Caco-2 (cell line): ENCODE results near the gene SPATS2L. TPM values are rescaled to one million over a fixed set of nuclear protein-coding genes. Genes with fewer than 3 reads are reported as not detected.

Experiments
- BruUV-seq: library from RNA; stranded (reverse); fragments of 400-500 nt; replicated peaks from 2 replicates; lab custom pipeline; 2021; lab: Mats Ljungman, UMichigan
- CTCF ChIA-PET: fragments of 300-600 bp; sonication (Branson Sonifier 250); formaldehyde crosslinking; loops from one replicate; lab custom pipeline; 2022; ENCODE audit warnings: antibody characterized with exemption; lab: Charles Lee
- POLR2A ChIA-PET: fragments of 300-600 bp; sonication (Branson Sonifier 250); formaldehyde crosslinking; loops from one replicate; lab custom pipeline; 2022; ENCODE audit warnings: antibody characterized with exemption; lab: Charles Lee
- DNase-seq, 2 experiments: peaks; one replicate each; pipeline versions ENCODE4 v3.0.0 to v3.0.0-alpha.2; 2020 to 2022
- H3K27me3 ChIP-seq: replicated peaks from 2 replicates; pipeline ENCODE4 v1.6.0; 2011; ENCODE audit warnings: low read length; ENCODE audit not compliant: control insufficient read depth, insufficient read depth
- H3K36me3 ChIP-seq: 2 replicates; pipeline ENCODE4 v1.5.1; 2011; ENCODE audit warnings: low read length; ENCODE audit not compliant: control insufficient read depth, insufficient read depth
- H3K4me1 ChIP-seq: fragments of 250-450 bp; sonication (Bioruptor Pico); 2 replicates; pipeline ENCODE4 v1.5.1; 2020; ENCODE audit warnings: mild to moderate bottlenecking
- H3K4me3 ChIP-seq: 2 replicates; pipeline ENCODE4 v1.5.1; 2011; ENCODE audit warnings: low read depth, mild to moderate bottlenecking, control low read depth, low read length
- H3K9me3 ChIP-seq: fragments of 250-450 bp; sonication (Bioruptor Pico); 2 replicates; pipeline ENCODE4 v1.5.1; 2020; ENCODE audit warnings: mild to moderate bottlenecking, moderate library complexity
- H3K27ac Mint-ChIP-seq: one replicate; pipeline ENCODE4 v1.8.0; 2022; ENCODE audit warnings: mixed read lengths; ENCODE audit not compliant: unreplicated experiment
- H3K27me3 Mint-ChIP-seq: one replicate; pipeline ENCODE4 v1.8.0; 2022; ENCODE audit warnings: mixed read lengths; ENCODE audit not compliant: insufficient read depth, unreplicated experiment
- H3K36me3 Mint-ChIP-seq: one replicate; pipeline ENCODE4 v1.8.0; 2022; ENCODE audit warnings: mild to moderate bottlenecking, mixed read lengths; ENCODE audit not compliant: insufficient read depth, unreplicated experiment
- H3K4me1 Mint-ChIP-seq: one replicate; pipeline ENCODE4 v1.8.0; 2022; ENCODE audit warnings: low read depth, mixed read lengths; ENCODE audit not compliant: unreplicated experiment
- H3K4me3 Mint-ChIP-seq: one replicate; pipeline ENCODE4 v1.8.0; 2022; ENCODE audit warnings: mild to moderate bottlenecking, moderate library complexity, mixed read lengths; ENCODE audit not compliant: unreplicated experiment
- H3K9me3 Mint-ChIP-seq: one replicate; pipeline ENCODE4 v1.8.0; 2022; ENCODE audit warnings: mixed read lengths; ENCODE audit not compliant: unreplicated experiment
- intact Hi-C: fragments of 100-400 bp; cut with micrococcal nuclease; formaldehyde crosslinking; loops from one replicate; pipeline ENCODE4 v1.10.0; 2022; ENCODE audit not compliant: unreplicated experiment
- total RNA-seq: library from RNA; stranded (reverse); gene quantifications from 2 replicates; pipeline ENCODE4 v1.2.3, GENCODE V29; 2022
- TF ChIP-seq, protein P1 (sequence below), 2 experiments: fragments of 200-600 bp in 1 of 2; IDR thresholded peaks; 1 replicate in 1 of 2; 2 replicates in 1 of 2; pipeline versions ENCODE4 v1.5.1 to v1.8.0; 2011 to 2022; ENCODE audit warnings: antibody characterized with exemption in 1 of 2, control low read depth in 1 of 2, inconsistent platforms in 1 of 2, low read depth in 1 of 2, low read length in 1 of 2, mild to moderate bottlenecking in 1 of 2, moderate library complexity in 1 of 2; ENCODE audit not compliant: insufficient read depth in 1 of 2, severe bottlenecking in 1 of 2, unreplicated experiment in 1 of 2

The SPATS2L gene
- total RNA-seq, 1 experiment from 2014 or later, result 196 TPM

DNA sequence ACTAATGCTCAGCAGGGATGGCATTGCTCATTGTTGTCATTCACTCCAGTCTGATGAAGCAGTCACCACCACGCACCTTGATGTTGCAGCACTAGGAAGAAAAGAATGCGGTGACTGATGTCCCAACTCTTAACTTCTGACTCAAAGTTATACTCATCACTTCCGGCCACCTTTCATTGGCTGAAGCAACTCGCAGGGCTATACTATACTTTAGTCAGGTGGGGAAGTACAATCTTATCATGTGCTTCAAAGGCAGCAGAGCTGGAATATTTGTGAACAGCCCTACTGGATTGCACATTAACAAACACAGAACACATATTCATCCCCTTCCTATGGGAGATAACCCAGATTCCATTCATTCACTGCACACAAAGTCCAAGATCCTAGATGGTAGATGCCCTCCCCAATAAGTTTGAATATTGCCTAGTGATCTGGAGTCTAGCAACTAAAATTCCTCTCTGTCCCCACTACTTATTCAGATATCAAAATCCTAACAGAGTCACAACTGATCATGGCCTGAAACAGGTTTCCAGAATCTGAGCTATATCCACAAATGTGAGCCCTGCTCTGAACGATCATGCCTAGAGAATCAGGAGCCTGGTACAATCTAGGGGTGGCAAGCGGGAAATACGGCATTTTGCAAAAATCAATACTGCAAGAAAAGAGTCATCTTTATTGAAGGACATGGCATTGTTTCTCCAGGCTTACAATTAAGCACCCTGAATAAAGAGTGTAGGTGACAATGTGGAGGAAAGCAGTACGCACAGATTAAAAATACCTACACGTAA, 3.4 kb upstream of the SPATS2L start:
- DNase-seq, result peak; percentile 89 to 94
- Mint-ChIP-seq H3K4me3 (peak overlapping the region; percentile 63), H3K9me3 (no peaks in the 10 kb centered on the region), H3K27me3 (no peaks in the 10 kb centered on the region), H3K36me3 (peaks cover 22% of the 10 kb centered on the region), H3K4me1 (peaks cover 38% of the 10 kb centered on the region), H3K27ac (peak overlapping the region; percentile 90)
- no peaks in the 10 kb centered on the region for H3K27me3 ChIP-seq
- ChIA-PET CTCF (interaction anchor here (0.8 kb wide), 1 partner anchor 103 kb away, joined by 3 read pairs; no protein-coding TSS in a partner anchor), POLR2A (interaction anchor here (1.0 kb wide), 1 partner anchor 82 kb away, joined by 4 read pairs; no protein-coding TSS in a partner anchor)
- BruUV-seq, result no TSS peak
- H3K36me3 ChIP-seq, result no peaks in the 10 kb centered on the region
- H3K9me3 ChIP-seq, result no peaks in the 10 kb centered on the region
- TF ChIP-seq, protein P1, sequence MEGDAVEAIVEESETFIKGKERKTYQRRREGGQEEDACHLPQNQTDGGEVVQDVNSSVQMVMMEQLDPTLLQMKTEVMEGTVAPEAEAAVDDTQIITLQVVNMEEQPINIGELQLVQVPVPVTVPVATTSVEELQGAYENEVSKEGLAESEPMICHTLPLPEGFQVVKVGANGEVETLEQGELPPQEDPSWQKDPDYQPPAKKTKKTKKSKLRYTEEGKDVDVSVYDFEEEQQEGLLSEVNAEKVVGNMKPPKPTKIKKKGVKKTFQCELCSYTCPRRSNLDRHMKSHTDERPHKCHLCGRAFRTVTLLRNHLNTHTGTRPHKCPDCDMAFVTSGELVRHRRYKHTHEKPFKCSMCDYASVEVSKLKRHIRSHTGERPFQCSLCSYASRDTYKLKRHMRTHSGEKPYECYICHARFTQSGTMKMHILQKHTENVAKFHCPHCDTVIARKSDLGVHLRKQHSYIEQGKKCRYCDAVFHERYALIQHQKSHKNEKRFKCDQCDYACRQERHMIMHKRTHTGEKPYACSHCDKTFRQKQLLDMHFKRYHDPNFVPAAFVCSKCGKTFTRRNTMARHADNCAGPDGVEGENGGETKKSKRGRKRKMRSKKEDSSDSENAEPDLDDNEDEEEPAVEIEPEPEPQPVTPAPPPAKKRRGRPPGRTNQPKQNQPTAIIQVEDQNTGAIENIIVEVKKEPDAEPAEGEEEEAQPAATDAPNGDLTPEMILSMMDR (IDR thresholded peaks at IDR 0.05; ENCODE audit: insufficient read depth in 1 of 2, low read depth in 1 of 2, low read length in 1 of 2, severe bottlenecking in 1 of 2, unreplicated experiment in 1 of 2), result no peak
- intact Hi-C loops, result loop anchor here (1.0 to 5.0 kb wide), 8 partner anchors 44 to 322 kb away; no protein-coding TSS in a partner anchor
- H3K4me3 ChIP-seq, result no peak overlapping the region
- peaks cover 48% of the 10 kb centered on the region for H3K4me1 ChIP-seq

DNA sequence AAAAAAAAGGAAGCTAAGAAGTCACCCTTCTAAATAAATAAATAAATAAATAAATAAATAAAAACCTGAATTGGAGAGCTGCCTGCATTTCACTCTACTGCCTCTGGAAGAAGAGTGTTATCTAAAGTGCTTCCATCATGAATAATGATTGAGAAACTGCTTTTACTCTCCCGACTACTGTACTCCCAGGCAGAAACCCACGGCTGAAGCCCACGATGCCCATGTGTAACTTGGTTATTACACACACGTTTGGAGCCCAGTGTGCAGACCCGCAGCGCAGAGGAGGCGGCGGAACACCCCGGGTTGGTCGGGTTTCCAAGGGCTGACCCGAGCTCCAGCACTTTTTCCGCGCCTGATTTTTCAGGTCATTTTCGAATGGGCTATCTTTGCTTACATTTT, 697 bp upstream of the SPATS2L start:
- BruUV-seq, result TSS peak; percentile 52
- Mint-ChIP-seq H3K27ac (peak overlapping the region; percentile 97), H3K9me3 (no peaks in the 10 kb centered on the region), H3K4me3 (peak overlapping the region; percentile 89), H3K4me1 (peaks cover 40% of the 10 kb centered on the region), H3K36me3 (peaks cover 27% of the 10 kb centered on the region), H3K27me3 (no peaks in the 10 kb centered on the region)
- peaks cover 69% of the 10 kb centered on the region for H3K4me1 ChIP-seq
- TF ChIP-seq, protein P1 (IDR thresholded peaks at IDR 0.05; ENCODE audit: insufficient read depth in 1 of 2, low read depth in 1 of 2, low read length in 1 of 2, severe bottlenecking in 1 of 2, unreplicated experiment in 1 of 2), result no peak
- ChIA-PET CTCF (interaction anchor here (0.7 to 1.6 kb wide), 3 partner anchors 320 to 332 kb away, joined by 3 to 5 read pairs (median 3); no protein-coding TSS in a partner anchor), POLR2A (interaction anchor here (0.6 to 1.6 kb wide), 9 partner anchors 44 to 443 kb away, joined by 3 to 11 read pairs (median 6); no protein-coding TSS in a partner anchor)
- no peaks in the 10 kb centered on the region for H3K27me3 ChIP-seq
- intact Hi-C loops, result loop anchor here (5.0 kb wide), 1 partner anchor 122 kb away; no protein-coding TSS in a partner anchor
- H3K9me3 ChIP-seq, result no peaks in the 10 kb centered on the region
- no peak for DNase-seq
- no peaks in the 10 kb centered on the region for H3K36me3 ChIP-seq
- H3K4me3 ChIP-seq, result peak overlapping the region; percentile 88

DNA sequence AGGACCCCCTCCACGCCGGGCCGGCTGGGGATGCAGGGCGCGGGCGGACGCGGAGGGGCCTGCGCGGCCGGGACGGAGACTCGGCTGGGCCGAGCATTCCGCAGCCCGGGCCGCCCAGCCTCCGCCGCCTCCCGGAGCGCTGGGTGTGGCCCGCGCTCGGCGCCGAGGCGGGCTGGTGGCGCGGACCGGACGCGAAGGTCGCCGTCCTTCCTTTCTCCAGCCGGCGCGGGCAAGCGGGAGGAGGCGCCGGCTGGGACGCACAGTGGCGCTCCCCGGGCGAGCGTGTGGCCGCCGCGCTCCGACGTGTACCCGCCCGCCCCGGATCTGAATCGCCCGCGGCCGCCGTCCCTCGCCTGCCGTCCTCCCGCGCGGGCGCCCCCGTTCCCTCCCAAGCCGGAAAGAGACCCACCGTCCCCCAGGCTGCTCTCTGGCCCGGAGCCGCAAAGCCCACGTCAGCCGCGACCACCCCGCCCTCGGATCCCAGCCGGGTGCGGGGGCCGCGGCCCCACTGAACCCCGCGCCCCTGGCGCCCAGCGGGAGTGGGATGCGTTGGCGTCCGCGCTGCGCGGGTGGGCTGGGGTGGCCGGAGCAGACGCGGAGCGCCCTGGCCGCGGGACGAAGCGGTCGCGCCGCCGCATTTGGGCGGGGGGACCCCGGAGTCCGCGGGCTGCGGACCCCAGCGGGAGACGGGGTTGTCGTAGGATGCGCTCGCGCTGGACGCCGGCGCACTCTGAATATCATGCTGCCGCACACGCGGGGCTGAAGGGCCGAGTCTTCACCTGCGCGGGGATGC, 634 bp downstream of the SPATS2L start:
- H3K4me1 Mint-ChIP-seq, result peaks cover 47% of the 10 kb centered on the region
- CTCF ChIA-PET, result interaction anchor here (0.7 to 1.0 kb wide), 2 partner anchors 46 to 138 kb away, joined by 3 to 7 read pairs; no protein-coding TSS in a partner anchor

More for the DNA sequence above, 634 bp downstream of the SPATS2L start:
- Histone ChIP-seq H3K36me3 (no peaks in the 10 kb centered on the region), H3K4me3 (peak overlapping the region; percentile 88), H3K9me3 (no peaks in the 10 kb centered on the region), H3K4me1 (peaks cover 69% of the 10 kb centered on the region), H3K27me3 (no peaks in the 10 kb centered on the region)
- Mint-ChIP-seq H3K27me3 (no peaks in the 10 kb centered on the region), H3K27ac (peak overlapping the region; percentile 61), H3K36me3 (peaks cover 28% of the 10 kb centered on the region), H3K4me3 (peak overlapping the region; percentile 89), H3K9me3 (no peaks in the 10 kb centered on the region)
- no TSS peak for BruUV-seq
- POLR2A ChIA-PET, result interaction anchor here (0.7 to 1.6 kb wide), 7 partner anchors 13 to 99 kb away, joined by 3 to 11 read pairs (median 5); no protein-coding TSS in a partner anchor
- DNase-seq, result peak in 1 of 2 experiments; percentile 64
- intact Hi-C loops, result loop anchor here (5.0 kb wide), 1 partner anchor 120 kb away; no protein-coding TSS in a partner anchor
- TF ChIP-seq, protein P1 (IDR thresholded peaks at IDR 0.05; ENCODE audit: insufficient read depth in 1 of 2, low read depth in 1 of 2, low read length in 1 of 2, severe bottlenecking in 1 of 2, unreplicated experiment in 1 of 2), result no peak
